T-cell (primary cell): Measurements from ENCODE around the gene RPS28. TPM values are rescaled to one million over a fixed set of nuclear protein-coding genes. Genes with fewer than 3 reads are reported as not detected.

Experiments used
- total RNA-seq, 35 experiments: library from RNA in 6 of 35; stranded (reverse) in 6 of 35; fragments of 120-200 nt in 1 of 35; gene quantifications; one replicate each; pipeline versions ENCODE4 v1.2.1 to v1.2.4 and lab custom pipeline; 2013 to 2026

The RPS28 gene
- total RNA-seq, 5 donors from 2014 or later (not counting 1 experiment from before 2014, with no cell fraction given): 2,995 to 3,551 (median 3,317) TPM

Other genes with a start within 250 kb of the RPS28 start
- gene FBN3, start 171.9 kb upstream of the RPS28 start, total RNA-seq: under 1 TPM in 2 of 5 donors, not detected in 3; 0.03 TPM
- gene CERS4, start 112.1 kb upstream of the RPS28 start, total RNA-seq: 10 to 100 TPM; 23.1 to 46.9 (median 29.0) TPM
- gene CD320, start 13.1 kb upstream of the RPS28 start, total RNA-seq: 10 to 100 TPM; 26.1 to 41.5 (median 37.4) TPM
- gene NDUFA7, start 121 bp upstream of the RPS28 start, total RNA-seq: 10 to 100 TPM; 24.5 to 44.7 (median 32.8) TPM
- gene KANK3, start 21.8 kb downstream of the RPS28 start, total RNA-seq: 1 to 10 TPM in 4 of 5 donors, under 1 TPM in 1; 0.88 to 5.5 (median 4.4) TPM
- under 1 TPM in 2 of 5 donors, not detected in 3; 0.18 to 0.19 TPM for gene ANGPTL4, start 42.7 kb downstream of the RPS28 start, total RNA-seq
- gene RAB11B, start 68.9 kb downstream of the RPS28 start, total RNA-seq: 100 to 1,000 TPM in 3 of 5 donors, 10 to 100 TPM in 2; 87.5 to 125 (median 116) TPM
- gene MARCHF2, start 91.8 kb downstream of the RPS28 start, total RNA-seq: 10 to 100 TPM; 20.6 to 40.7 (median 35.6) TPM
- gene HNRNPM, start 123.5 kb downstream of the RPS28 start, total RNA-seq: 100 to 1,000 TPM; 200 to 272 (median 213) TPM
- gene PRAM1, start 181.1 kb downstream of the RPS28 start, total RNA-seq: 1 to 10 TPM; 2.2 to 5.1 (median 3.8) TPM
- 10 to 100 TPM; 34.4 to 78.6 (median 67.2) TPM for gene ZNF414, start 192.7 kb downstream of the RPS28 start, total RNA-seq